CD4-positive, alpha-beta memory T cell (primary cell): ENCODE data around the gene RHD. TPM values are rescaled to one million over a fixed set of nuclear protein-coding genes. Genes with fewer than 3 reads are reported as not detected.
"Not testable (repeated sequence)": the region's sequence is repeated elsewhere in the genome, so short reads cannot be mapped to it uniquely, and the experiment has no call there.

Source experiments
- CTCF ChIA-PET: fragments of 350-600 bp; sonication (Branson Sonifier 250); formaldehyde crosslinking; loops from one replicate; lab custom pipeline; 2021; ENCODE audit warnings: inconsistent platforms; ENCODE audit not compliant: partially characterized antibody; lab: Charles Lee
- POLR2A ChIA-PET: fragments of 350-600 bp; sonication (Branson Sonifier 250); formaldehyde crosslinking; loops from one replicate; lab custom pipeline; 2021; ENCODE audit not compliant: partially characterized antibody; lab: Charles Lee
- DNase-seq, 5 donors: peaks; one replicate each; pipeline versions ENCODE4 v3.0.0 to v3.0.0-alpha.2; 2020 to 2022; ENCODE audit warnings: mixed read lengths in 1 of 5
- H3K27ac ChIP-seq: one replicate; pipeline ENCODE4 v1.7.0; 2013; ENCODE audit warnings: low read depth, low read length
- H3K27me3 ChIP-seq: 2 replicates; pipeline ENCODE4 v1.7.0; 2013; ENCODE audit warnings: mild to moderate bottlenecking, low read length, moderate library complexity; ENCODE audit not compliant: insufficient read depth
- H3K36me3 ChIP-seq: 2 replicates; pipeline ENCODE4 v1.7.0; 2013; ENCODE audit warnings: mild to moderate bottlenecking, low read length, moderate library complexity; ENCODE audit not compliant: insufficient read depth
- H3K4me1 ChIP-seq: 2 replicates; pipeline ENCODE4 v1.7.0; 2013; ENCODE audit warnings: mild to moderate bottlenecking, low read length, moderate library complexity; ENCODE audit not compliant: insufficient read depth
- H3K4me3 ChIP-seq, 2 donors: one replicate each; pipeline ENCODE4 v1.7.0; 2013; ENCODE audit warnings: low read length in 2 of 2, mild to moderate bottlenecking in 1 of 2
- H3K9me3 ChIP-seq, 2 donors: one replicate each; pipeline ENCODE4 v1.7.0; 2013; ENCODE audit warnings: low read length in 2 of 2, control low read depth in 1 of 2; ENCODE audit not compliant: control insufficient read depth in 1 of 2
- H3K27ac Mint-ChIP-seq, 7 donors: one replicate each; pipeline ENCODE4 v1.8.0; 2020 to 2021; ENCODE audit warnings: mixed read lengths in 7 of 7, mild to moderate bottlenecking in 6 of 7, inconsistent platforms in 3 of 7, moderate library complexity in 3 of 7
- H3K27me3 Mint-ChIP-seq, 2 donors: one replicate each; pipeline ENCODE4 v1.8.0; 2020 to 2021; ENCODE audit warnings: mixed read lengths in 2 of 2
- H3K36me3 Mint-ChIP-seq, 2 donors: one replicate each; pipeline ENCODE4 v1.8.0; 2020 to 2021; ENCODE audit warnings: mixed read lengths in 2 of 2, inconsistent platforms in 1 of 2, mild to moderate bottlenecking in 1 of 2
- H3K4me1 Mint-ChIP-seq, 4 donors: one replicate each; pipeline ENCODE4 v1.8.0; 2020 to 2021; ENCODE audit warnings: mixed read lengths in 4 of 4, mild to moderate bottlenecking in 1 of 4
- H3K4me3 Mint-ChIP-seq, 8 donors: one replicate each; pipeline ENCODE4 v1.8.0; 2020 to 2021; ENCODE audit warnings: mixed read lengths in 8 of 8, mild to moderate bottlenecking in 7 of 8, moderate library complexity in 6 of 8, inconsistent platforms in 3 of 8
- H3K9me3 Mint-ChIP-seq, 8 donors: one replicate each; pipeline ENCODE4 v1.8.0; 2020 to 2021; ENCODE audit warnings: mixed read lengths in 8 of 8, mild to moderate bottlenecking in 5 of 8, inconsistent platforms in 3 of 8, moderate library complexity in 1 of 8
- intact Hi-C: fragments of 100-400 bp; cut with micrococcal nuclease; formaldehyde crosslinking; loops from one replicate; pipeline ENCODE4 v1.15.1; 2023
- polyA plus RNA-seq, 2 donors: library from polyadenylated mRNA; unstranded; fragments of 300-500 nt; fragmentation: Illumina TruSeq; gene quantifications; one replicate each; pipeline ENCODE4 v1.2.3, GENCODE V29; 2021
- total RNA-seq, 2 experiments: library from RNA; stranded (reverse); gene quantifications; one replicate each; pipeline ENCODE4 v1.2.3, GENCODE V29; 2021

RHD gene
- total and polyA plus RNA-seq, 4 experiments from 2014 or later, result 0.13 to 0.44 (median 0.15) TPM; not detected in 1

- H3K36me3 ChIP-seq, result peaks cover 29% of the 10 kb centered on the region
- intact Hi-C loops, H3K4me3 ChIP-seq, H3K9me3 ChIP-seq, DNase-seq, H3K9me3 Mint-ChIP-seq, H3K27ac ChIP-seq, H3K4me1 ChIP-seq, H3K27ac Mint-ChIP-seq, POLR2A ChIA-PET, H3K4me3 Mint-ChIP-seq, H3K27me3 ChIP-seq, CTCF ChIA-PET, H3K27me3 Mint-ChIP-seq: not testable (repeated sequence)
- Mint-ChIP-seq H3K36me3 (peaks cover 19 to 39% of the 10 kb centered on the region in 2 donors), H3K4me1 (peaks cover 0 to 12% (median 1%) of the 10 kb centered on the region in 4 donors)
Measured at GRCh38 chr1:25362634-25363559, 90.6 kb downstream of the RHD start.

GRCh38 chr1:25369241-25369640, 96.9 kb downstream of the RHD start:
- no peaks in the 10 kb centered on the region for H3K9me3 Mint-ChIP-seq
- no peaks in the 10 kb centered on the region for H3K4me1 Mint-ChIP-seq
- DNase-seq, result no peak
- CTCF ChIA-PET, result no interaction called here
- H3K4me1 ChIP-seq, result no peaks in the 10 kb centered on the region
- no peaks in the 10 kb centered on the region for H3K9me3 ChIP-seq
- POLR2A ChIA-PET, result no interaction called here
- H3K27ac Mint-ChIP-seq, result no peak overlapping the region
- H3K27me3 Mint-ChIP-seq, result no peaks in the 10 kb centered on the region
- H3K36me3 Mint-ChIP-seq, result no peaks in the 10 kb centered on the region
- no peak overlapping the region for H3K4me3 ChIP-seq
- no peaks in the 10 kb centered on the region for H3K36me3 ChIP-seq
- H3K27ac ChIP-seq, result no peak overlapping the region
- no peak overlapping the region for H3K4me3 Mint-ChIP-seq
- intact Hi-C loops, result no loop called here
- no peaks in the 10 kb centered on the region for H3K27me3 ChIP-seq

- POLR2A ChIA-PET, H3K27me3 Mint-ChIP-seq, H3K36me3 Mint-ChIP-seq, H3K4me3 Mint-ChIP-seq, H3K9me3 Mint-ChIP-seq, DNase-seq, H3K27ac ChIP-seq, H3K27ac Mint-ChIP-seq, H3K4me3 ChIP-seq, CTCF ChIA-PET, H3K36me3 ChIP-seq, H3K4me1 ChIP-seq, H3K27me3 ChIP-seq, intact Hi-C loops, H3K9me3 ChIP-seq, H3K4me1 Mint-ChIP-seq: not testable (repeated sequence)
Measured at GRCh38 chr1:25369691-25370271, 97.5 kb downstream of the RHD start.

GRCh38 chr1:25371757-25372156, 99.4 kb downstream of the RHD start:
- intact Hi-C loops, H3K4me1 ChIP-seq, H3K9me3 Mint-ChIP-seq, H3K36me3 Mint-ChIP-seq, DNase-seq, H3K4me1 Mint-ChIP-seq, H3K27me3 ChIP-seq, H3K9me3 ChIP-seq, H3K27me3 Mint-ChIP-seq, H3K4me3 Mint-ChIP-seq, H3K27ac ChIP-seq, H3K36me3 ChIP-seq, H3K27ac Mint-ChIP-seq, H3K4me3 ChIP-seq, CTCF ChIA-PET: not testable (repeated sequence)
- POLR2A ChIA-PET, result interaction anchor here (0.7 kb wide), 1 partner anchor 76 kb away, joined by 3 read pairs; no protein-coding TSS in a partner anchor

- POLR2A ChIA-PET, intact Hi-C loops, H3K4me3 ChIP-seq, H3K36me3 Mint-ChIP-seq, H3K4me3 Mint-ChIP-seq, CTCF ChIA-PET, H3K27ac ChIP-seq, H3K4me1 ChIP-seq, H3K36me3 ChIP-seq, H3K9me3 ChIP-seq, DNase-seq, H3K4me1 Mint-ChIP-seq, H3K27me3 Mint-ChIP-seq, H3K9me3 Mint-ChIP-seq, H3K27me3 ChIP-seq: not testable (repeated sequence)
- H3K27ac Mint-ChIP-seq, result peak overlapping the region in 1 of 7 donors; percentile 72
Measured at GRCh38 chr1:25378367-25378766, 106.1 kb downstream of the RHD start.

Other genes starting within 250 kb of the RHD start
- gene SYF2, start 40.0 kb upstream of the RHD start, total RNA-seq, result 10 to 100 TPM; 64.3 to 66.8 TPM
- gene SYF2, start 40.0 kb upstream of the RHD start, polyA plus RNA-seq, result 100 to 1,000 TPM in 1 of 2 donors, 10 to 100 TPM in 1; 82.9 to 111 TPM
- gene RSRP1, start 25.1 kb upstream of the RHD start, total RNA-seq, result 100 to 1,000 TPM; 470 to 494 TPM
- 10 to 100 TPM; 33.1 to 57.5 TPM for gene RSRP1, start 25.1 kb upstream of the RHD start, polyA plus RNA-seq
- gene TMEM50A, start 65.8 kb downstream of the RHD start, total RNA-seq, result 10 to 100 TPM; 90.9 to 95.3 TPM
- gene TMEM50A, start 65.8 kb downstream of the RHD start, polyA plus RNA-seq, result 100 to 1,000 TPM; 192 to 280 TPM
- not detected for gene RHCE, start 148.3 kb downstream of the RHD start, total RNA-seq
- gene RHCE, start 148.3 kb downstream of the RHD start, polyA plus RNA-seq, result under 1 TPM; 0.31 to 0.61 TPM
- gene MACO1, start 158.4 kb downstream of the RHD start, total RNA-seq, result 10 to 100 TPM; 20.6 TPM
- gene MACO1, start 158.4 kb downstream of the RHD start, polyA plus RNA-seq, result 1 to 10 TPM; 3.1 to 8.4 TPM